Heart left ventricle (tissue), 16 donors: ENCODE measurements around the gene KLHL12. TPM values are rescaled to one million over a fixed set of nuclear protein-coding genes. Genes with fewer than 3 reads are reported as not detected.

Experiments
- ATAC-seq, 4 donors: fragments of 200-7000 bp; cut with Tn5 transposase; one replicate each; pipeline ENCODE4 v1.9.1; 2020 to 2022; ENCODE audit warnings: moderate library complexity in 4 of 4, mild to moderate bottlenecking in 3 of 4, moderate number of reproducible peaks in 1 of 4
- DNase-seq, 5 donors: peaks; one replicate each; pipeline ENCODE4 v3.0.0-alpha.2; 2020
- H3K27ac ChIP-seq, 12 donors: fragments of 200-600 bp; sonication (generic) in 4 of 12; one replicate each; pipeline versions ENCODE4 v1.5.0 to v1.8.0; 2016 to 2022; ENCODE audit warnings: mild to moderate bottlenecking in 2 of 12
- H3K27me3 ChIP-seq, 9 donors: fragments of 200-600 bp; sonication (generic) in 2 of 9; one replicate each; pipeline versions ENCODE4 v1.5.1 to v1.8.0; 2016 to 2022; ENCODE audit warnings: mild to moderate bottlenecking in 3 of 9
- H3K36me3 ChIP-seq, 9 donors: fragments of 200-600 bp; sonication (generic) in 2 of 9; one replicate each; pipeline versions ENCODE4 v1.5.0 to v1.8.0; 2018 to 2022; ENCODE audit warnings: mild to moderate bottlenecking in 2 of 9
- H3K4me1 ChIP-seq, 12 donors: fragments of 200-600 bp; sonication (generic) in 4 of 12; one replicate each; pipeline versions ENCODE4 v1.5.0 to v1.8.0; 2016 to 2022; ENCODE audit warnings: mild to moderate bottlenecking in 3 of 12
- H3K4me3 ChIP-seq, 12 donors: fragments of 200-600 bp; sonication (generic) in 4 of 12; one replicate each; pipeline versions ENCODE4 v1.5.0 to v1.8.0; 2017 to 2022; ENCODE audit warnings: mild to moderate bottlenecking in 9 of 12, moderate library complexity in 4 of 12
- H3K9me3 ChIP-seq, 12 donors: fragments of 200-600 bp; sonication (generic) in 4 of 12; one replicate each; pipeline versions ENCODE4 v1.5.0 to v1.8.0; 2016 to 2022; ENCODE audit warnings: mild to moderate bottlenecking in 1 of 12
- POLR2A ChIP-seq, 2 donors: fragments of 450-650 bp; IDR thresholded peaks; one replicate each; pipeline ENCODE4 v1.6.1; 2017; ENCODE audit warnings: antibody characterized with exemption in 2 of 2, mild to moderate bottlenecking in 2 of 2, moderate library complexity in 2 of 2
- WGBS, 4 donors: extraction: QIAGEN DNeasy Blood & Tissue Kit in 2 of 4; methylation state at CpG; one replicate each; pipeline versions ENCODE4 v1.1.5 to v1.1.7; 2013 to 2018; 5-methylcytosine and 5-hydroxymethylcytosine counted together
- intact Hi-C, 10 donors: fragments of 100-400 bp; cut with DNase I; formaldehyde crosslinking; loops; one replicate each; pipeline versions ENCODE4 v1.11.1 to v1.14.2; 2022
- polyA plus RNA-seq, 2 donors: library from polyadenylated mRNA; stranded (reverse); fragments of 200-250 nt; gene quantifications; one replicate each; pipeline ENCODE4 v1.2.3, GENCODE V29; 2013
- total RNA-seq, 9 donors: library from RNA; depleted of rRNA in 2 of 9; stranded (reverse); fragments of >200 nt in 2 of 9; fragmentation: NEBNext Ultra II Directional in 3 of 9; extraction: Animal tissue kit (Norgen Biotek cat#: 25700) in 3 of 9; gene quantifications; one replicate each; pipeline versions ENCODE4 v1.1.0 to v1.2.4, GENCODE V29; 2016 to 2023
- TF ChIP-seq, protein P1 (sequence below), 12 donors: fragments of 200-600 bp; sonication (generic) in 4 of 12; IDR thresholded peaks; one replicate each; pipeline versions ENCODE4 v1.5.0 to v1.8.0; 2018 to 2022; ENCODE audit warnings: antibody characterized with exemption in 12 of 12, mild to moderate bottlenecking in 5 of 12
- donor health status: ischemic (EF 13 %, LVEDD 7.1; RV severe dilation, severe dysfunction).
- donor health status: healthy with polysubstance abuse.
- donor health status: DM: no; HTN: yes; CAD: no.
- donor health status: DM: no; HTN: no; CAD: no.
- donor health status: ischemic (EF 25% LVEDD 6.9; RV normal size, moderate dysfunction).
- donor health status: ischemic (EF 25% LVEDD 5.7; RV mildly dilated, moderate dysfunction).
- donor health status: healthy.
- donor health status: DM: yes; HTN: yes; CAD: no.
- donor health status: ischemic (EF 35%, LVEDD 5.7; RV mildly dilated, moderate dysfunction).
- donor health status: nonischemic (EF 11% LVEDD 7.7; RV severe dilation, severe dysfunction).
- donor health status: DM: yes; HTN: yes; CAD: no.
- donor health status: PGD.
- donor health status: ischemic (EF 29% LVEDD 5.4; RV normal size, mild dysfunction).
- donor health status: nonischemic (EF 23%, LVEDD 6.1; RV moderate dilation, normal function).

Gene KLHL12
- total and polyA plus RNA-seq, 11 donors: 10.4 to 30.1 (median 18.8) TPM

DNA sequence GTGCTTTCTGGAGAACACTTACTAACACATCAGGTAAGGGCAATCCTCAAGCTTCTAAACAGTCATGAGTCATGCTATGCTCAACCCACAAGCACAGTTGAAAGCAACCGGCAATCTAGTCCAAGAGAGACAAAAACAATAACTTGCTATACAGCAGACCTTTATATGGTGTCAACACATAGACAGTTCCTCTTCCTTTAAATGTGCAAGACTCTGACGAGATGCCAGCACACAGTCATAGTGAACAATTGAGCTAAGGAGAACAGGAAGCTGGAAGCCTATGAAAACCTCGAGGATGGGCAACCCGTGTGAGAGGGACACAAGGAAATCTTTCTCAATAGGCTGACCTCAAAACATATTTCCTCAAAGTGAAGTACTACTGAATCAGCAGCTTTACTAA is 25.8 kb upstream of the KLHL12 start:
- peak in 4 of 5 donors; percentile 38 to 67 (median 44) for DNase-seq
- peak overlapping the region in 1 of 12 donors; percentile 28 for H3K4me3 ChIP-seq
- WGBS, 4 donors: 42 to 54% (median 45%) methylated on average over 4 of the region's 4 CpGs
- TF ChIP-seq POLR2A (IDR thresholded peaks at IDR 0.05): no peak
- TF ChIP-seq, protein P1, sequence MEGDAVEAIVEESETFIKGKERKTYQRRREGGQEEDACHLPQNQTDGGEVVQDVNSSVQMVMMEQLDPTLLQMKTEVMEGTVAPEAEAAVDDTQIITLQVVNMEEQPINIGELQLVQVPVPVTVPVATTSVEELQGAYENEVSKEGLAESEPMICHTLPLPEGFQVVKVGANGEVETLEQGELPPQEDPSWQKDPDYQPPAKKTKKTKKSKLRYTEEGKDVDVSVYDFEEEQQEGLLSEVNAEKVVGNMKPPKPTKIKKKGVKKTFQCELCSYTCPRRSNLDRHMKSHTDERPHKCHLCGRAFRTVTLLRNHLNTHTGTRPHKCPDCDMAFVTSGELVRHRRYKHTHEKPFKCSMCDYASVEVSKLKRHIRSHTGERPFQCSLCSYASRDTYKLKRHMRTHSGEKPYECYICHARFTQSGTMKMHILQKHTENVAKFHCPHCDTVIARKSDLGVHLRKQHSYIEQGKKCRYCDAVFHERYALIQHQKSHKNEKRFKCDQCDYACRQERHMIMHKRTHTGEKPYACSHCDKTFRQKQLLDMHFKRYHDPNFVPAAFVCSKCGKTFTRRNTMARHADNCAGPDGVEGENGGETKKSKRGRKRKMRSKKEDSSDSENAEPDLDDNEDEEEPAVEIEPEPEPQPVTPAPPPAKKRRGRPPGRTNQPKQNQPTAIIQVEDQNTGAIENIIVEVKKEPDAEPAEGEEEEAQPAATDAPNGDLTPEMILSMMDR (IDR thresholded peaks at IDR 0.05): no peak
- peaks cover 2 to 68% (median 46%) of the 10 kb centered on the region in 12 donors for H3K4me1 ChIP-seq
- no peaks in the 10 kb centered on the region for H3K27me3 ChIP-seq
- peak overlapping the region in 5 of 12 donors; percentile 14 to 91 (median 50) for H3K27ac ChIP-seq
- intact Hi-C loops: no loop called here
- ATAC-seq: peak; percentile 54 to 86 (median 73)
- H3K9me3 ChIP-seq: no peaks in the 10 kb centered on the region
- peaks cover 0 to 43% (median 32%) of the 10 kb centered on the region in 9 donors for H3K36me3 ChIP-seq

DNA sequence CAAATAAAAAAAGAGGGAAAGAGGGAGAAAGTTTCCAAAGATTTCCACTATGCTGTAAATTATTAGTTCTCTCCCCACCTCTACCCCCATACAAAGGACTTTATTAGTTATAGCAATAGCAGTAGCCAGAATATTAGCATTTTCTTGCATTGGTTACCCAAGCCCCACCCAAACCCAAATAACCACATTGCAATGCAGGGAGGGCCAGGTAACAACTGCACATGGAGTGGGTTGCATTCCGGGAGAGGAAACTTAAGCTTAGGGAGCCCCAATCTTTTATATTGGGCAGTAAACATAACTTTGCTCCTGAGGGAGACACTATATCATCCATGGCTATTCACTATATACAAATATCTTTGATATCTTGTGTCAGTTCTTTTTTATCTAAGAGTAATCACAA is 25.1 kb upstream of the KLHL12 start:
- H3K4me3 ChIP-seq: no peak overlapping the region
- no peak for ATAC-seq
- peak overlapping the region in 5 of 12 donors; percentile 14 to 91 (median 49) for H3K27ac ChIP-seq
- H3K36me3 ChIP-seq: peaks cover 0 to 50% (median 39%) of the 10 kb centered on the region in 9 donors
- H3K9me3 ChIP-seq: no peaks in the 10 kb centered on the region
- WGBS, 4 donors: 81 to 100% (median 94%) methylated on average over 1 of the region's 1 CpG
- intact Hi-C loops: no loop called here
- TF ChIP-seq, protein P1 (IDR thresholded peaks at IDR 0.05): no peak
- TF ChIP-seq POLR2A (IDR thresholded peaks at IDR 0.05): no peak
- no peak for DNase-seq
- no peaks in the 10 kb centered on the region for H3K27me3 ChIP-seq
- peaks cover 0 to 63% (median 40%) of the 10 kb centered on the region in 12 donors for H3K4me1 ChIP-seq

DNA sequence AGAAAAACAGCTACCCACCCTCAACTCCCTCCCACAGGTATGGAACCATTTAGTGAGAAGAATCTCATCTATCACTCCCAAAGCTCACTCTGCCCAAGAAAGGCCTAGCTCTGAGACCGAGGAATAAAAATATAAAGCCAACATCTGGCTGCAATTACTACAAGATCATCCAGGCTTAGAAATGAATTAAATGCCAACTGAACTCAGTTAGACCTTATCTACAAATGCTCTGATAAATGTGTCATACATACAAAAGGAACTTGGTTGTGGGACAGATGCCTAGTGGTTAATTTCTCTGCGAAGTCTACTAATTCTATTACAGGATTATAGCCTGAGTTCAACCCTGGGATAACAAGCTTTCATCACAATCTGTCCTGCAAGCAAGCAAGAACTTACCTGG is 24.4 kb upstream of the KLHL12 start:
- intact Hi-C loops: no loop called here
- no peak for ATAC-seq
- peaks cover 0 to 56% (median 46%) of the 10 kb centered on the region in 9 donors for H3K36me3 ChIP-seq

DNA sequence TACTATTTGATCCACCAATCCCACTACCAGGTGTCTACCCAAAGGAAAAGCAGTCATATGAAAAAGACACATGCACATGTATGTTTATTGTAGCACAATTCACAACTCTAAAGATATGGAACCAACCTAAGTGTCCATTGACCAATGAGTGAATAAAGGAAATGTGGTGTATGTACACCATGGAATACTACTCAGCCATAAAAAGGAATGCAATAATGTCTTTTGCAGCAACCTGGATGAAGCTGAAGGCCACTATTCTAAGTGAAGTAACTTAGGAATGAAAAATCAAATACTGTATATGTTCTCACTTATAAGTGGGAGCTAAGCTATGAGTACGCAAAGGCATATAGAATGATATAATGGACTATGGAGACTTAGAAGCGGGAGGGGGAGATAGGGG is 18.4 kb upstream of the KLHL12 start:
- no peaks in the 10 kb centered on the region for H3K4me1 ChIP-seq
- no peaks in the 10 kb centered on the region for H3K27me3 ChIP-seq
- TF ChIP-seq, protein P1 (IDR thresholded peaks at IDR 0.05): no peak
- TF ChIP-seq POLR2A (IDR thresholded peaks at IDR 0.05): no peak
- no peak overlapping the region for H3K27ac ChIP-seq
- no peaks in the 10 kb centered on the region for H3K9me3 ChIP-seq
- H3K36me3 ChIP-seq: peaks cover 2 to 100% (median 99%) of the 10 kb centered on the region in 9 donors
- H3K4me3 ChIP-seq: no peak overlapping the region
- intact Hi-C loops: no loop called here
- WGBS, 4 donors: 96 to 99% (median 98%) methylated on average over 2 of the region's 2 CpGs
- no peak for ATAC-seq
- no peak for DNase-seq

More for the DNA sequence above, 24.4 kb upstream of the KLHL12 start:
- 54 to 65% (median 57%) methylated on average over 2 of the region's 2 CpGs for WGBS, 4 donors
- peaks cover 0 to 57% (median 34%) of the 10 kb centered on the region in 12 donors for H3K4me1 ChIP-seq
- no peak for TF ChIP-seq POLR2A (IDR thresholded peaks at IDR 0.05)
- TF ChIP-seq, protein P1 (IDR thresholded peaks at IDR 0.05): no peak
- peak overlapping the region in 1 of 12 donors; percentile 91 for H3K27ac ChIP-seq
- H3K9me3 ChIP-seq: no peaks in the 10 kb centered on the region
- no peak for DNase-seq
- H3K27me3 ChIP-seq: no peaks in the 10 kb centered on the region
- H3K4me3 ChIP-seq: no peak overlapping the region
